NCI-H1436 treated with DMSO at 0.1 percent for 48 hours (cell line): Measurements from ENCODE around the gene COQ8A.
"Not testable (repeated sequence)": the region's sequence is repeated elsewhere in the genome, so short reads cannot be mapped to it uniquely, and the experiment has no call there.

Experiments
- DNase-seq: peaks from one replicate; lab custom pipeline; 2025; lab: John Stamatoyannopoulos, UW

COQ8A gene

DNA sequence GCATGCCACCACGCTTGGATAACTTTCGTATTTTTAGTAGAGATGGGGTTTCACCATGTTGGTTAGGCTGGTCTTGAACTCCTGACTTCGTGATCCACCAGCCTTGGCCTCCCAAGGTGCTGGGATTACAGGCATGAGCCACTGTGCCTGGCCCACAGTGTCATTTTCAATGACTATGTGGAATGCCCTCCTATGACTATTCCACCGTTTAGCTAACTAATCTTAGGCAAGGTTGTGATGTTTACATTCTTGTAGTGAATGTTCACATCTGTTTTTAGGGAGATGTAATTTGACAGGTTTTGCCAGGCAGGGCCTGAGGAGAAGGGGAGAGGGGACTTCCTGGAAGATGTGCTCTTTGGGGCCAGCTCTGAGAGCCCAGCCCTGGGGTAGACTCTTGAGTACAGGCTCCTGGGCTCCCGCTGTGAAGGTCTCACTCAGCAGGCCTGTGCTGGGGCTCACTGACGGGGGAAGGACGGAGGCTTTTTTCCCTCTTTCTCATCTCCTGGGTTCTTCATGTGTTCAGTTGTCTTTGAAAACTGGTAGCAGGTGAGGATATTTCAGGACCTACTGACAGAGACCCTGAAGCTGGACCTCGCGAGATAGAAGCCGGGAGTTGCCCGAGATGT is 13.2 kb downstream of the COQ8A start:
- DNase-seq: no peak

- no peak for DNase-seq
Observed at GRCh38 chr1:226954337-226954736, 14.2 kb downstream of the COQ8A start.

DNA sequence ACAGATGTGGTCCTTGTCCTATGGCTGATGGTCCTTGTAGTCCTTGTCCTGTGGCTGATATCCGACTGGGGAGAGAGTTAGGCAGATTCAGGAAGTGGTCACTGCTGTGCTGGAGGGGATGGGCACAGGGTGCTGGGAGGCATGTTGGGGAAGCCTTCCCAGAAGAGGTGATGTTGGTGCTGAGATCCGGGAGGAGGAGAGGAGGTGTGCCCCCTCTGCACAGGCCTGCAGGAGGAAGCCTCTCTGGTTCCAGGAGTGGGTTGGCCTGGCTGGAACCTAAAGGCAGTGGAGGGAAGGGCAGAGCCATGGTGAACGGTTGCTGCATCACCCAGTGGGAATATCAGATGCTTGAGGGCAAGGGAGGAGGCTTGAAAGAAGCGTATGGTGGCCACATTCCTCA is 14.7 kb downstream of the COQ8A start:
- DNase-seq: no peak

- DNase-seq: not testable (repeated sequence)
Observed at GRCh38 chr1:226955857-226956256, 15.8 kb downstream of the COQ8A start.

- no peak for DNase-seq
Observed at GRCh38 chr1:226956942-226957713, 17.0 kb downstream of the COQ8A start.

DNA sequence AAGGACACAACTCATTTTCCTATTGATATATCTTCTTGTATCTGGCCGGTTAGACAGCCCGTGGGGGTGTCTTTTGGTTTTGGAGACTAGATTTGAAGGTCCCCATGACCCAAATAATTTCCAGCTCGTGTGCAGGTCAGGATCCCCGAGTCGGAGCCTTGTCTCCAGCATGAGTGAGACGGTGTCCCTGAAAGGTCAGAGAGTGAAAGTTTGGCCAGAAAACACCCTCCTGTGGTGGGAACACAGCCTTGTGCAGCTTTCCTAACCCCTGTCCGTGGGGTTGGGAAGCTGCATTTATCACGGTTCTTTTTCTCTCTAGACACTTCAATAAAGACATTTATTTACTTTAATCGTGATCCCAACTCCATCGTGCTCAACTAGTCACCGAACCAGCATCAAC is 17.6 kb downstream of the COQ8A start:
- no peak for DNase-seq

DNA sequence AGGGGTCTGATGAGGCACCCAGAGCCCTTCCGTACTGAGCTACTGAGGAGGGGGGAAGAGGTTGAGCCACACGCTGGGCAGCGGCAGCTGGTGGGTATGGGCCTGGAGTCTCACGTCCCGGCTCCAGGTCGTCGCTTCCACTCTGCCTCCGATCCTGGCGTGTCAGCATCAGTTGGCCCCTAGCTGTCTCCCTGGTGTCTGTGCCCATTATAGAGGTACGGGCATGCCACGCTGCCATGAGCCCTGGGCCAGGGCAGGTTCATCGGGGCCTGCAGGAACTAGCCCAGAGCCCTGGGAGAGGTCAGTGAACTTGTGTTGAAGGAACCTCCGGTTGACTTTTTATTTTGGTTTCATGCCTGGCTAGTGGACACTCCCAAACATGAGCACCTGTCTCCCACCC is 18.2 kb downstream of the COQ8A start:
- no peak for DNase-seq

DNA sequence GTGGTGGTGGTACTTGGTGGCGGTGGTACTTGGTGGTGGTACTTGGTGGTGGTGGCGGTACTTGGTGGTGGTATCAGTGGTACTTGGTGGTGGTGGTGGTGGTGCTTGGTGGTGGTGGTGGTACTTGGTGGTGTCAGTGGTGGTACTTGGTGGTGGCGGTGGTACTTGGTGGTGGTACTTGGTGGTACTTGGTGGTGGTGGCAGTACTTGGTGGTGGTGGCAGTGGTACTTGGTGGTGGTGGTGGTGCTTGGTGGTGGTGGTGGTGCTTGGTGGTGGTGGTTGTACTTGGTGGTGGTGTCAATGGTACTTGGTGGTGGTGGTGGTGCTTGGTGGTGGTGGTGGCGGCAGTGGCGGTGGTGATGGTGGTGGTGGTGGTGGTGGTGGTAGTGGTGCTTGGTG is 20.2 kb downstream of the COQ8A start:
- DNase-seq: no peak

DNA sequence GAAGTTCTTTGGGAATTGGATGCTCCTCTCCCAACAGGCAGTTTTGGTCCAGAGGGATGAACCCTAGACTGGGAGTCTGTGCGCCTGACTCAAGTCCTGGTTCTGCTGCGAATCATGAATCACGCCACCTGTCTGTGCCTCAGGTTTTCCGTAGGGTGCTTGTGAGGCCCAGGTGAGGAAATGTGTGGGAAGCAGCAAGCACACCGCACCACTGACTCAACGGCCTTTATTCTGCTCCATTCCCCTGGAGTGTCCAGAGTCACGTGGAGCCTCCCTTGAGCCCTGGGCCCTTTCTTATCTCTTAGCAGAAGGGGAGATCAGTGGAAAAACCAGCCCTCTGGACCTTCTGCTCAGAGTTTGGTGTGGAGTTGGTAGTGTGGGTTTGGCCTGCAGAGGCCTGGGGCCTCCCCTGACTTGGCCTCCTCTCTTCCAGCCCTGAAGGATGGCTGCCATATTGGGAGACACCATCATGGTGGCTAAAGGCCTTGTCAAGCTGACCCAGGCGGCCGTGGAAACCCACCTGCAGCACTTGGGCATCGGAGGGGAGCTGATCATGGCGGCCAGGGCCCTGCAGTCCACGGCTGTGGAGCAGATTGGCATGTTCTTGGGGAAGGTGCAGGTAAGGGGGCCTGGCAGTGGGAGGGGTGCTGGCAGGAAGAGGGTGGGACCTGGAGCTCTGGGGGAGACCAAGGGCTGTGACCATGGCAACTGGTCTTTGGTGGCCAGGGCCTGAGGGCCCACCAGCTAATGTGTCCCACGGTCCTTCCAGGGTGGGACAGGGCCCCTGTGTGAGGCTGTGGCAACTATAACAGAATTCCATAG is 21.1 kb downstream of the COQ8A start:
- DNase-seq: no peak

DNA sequence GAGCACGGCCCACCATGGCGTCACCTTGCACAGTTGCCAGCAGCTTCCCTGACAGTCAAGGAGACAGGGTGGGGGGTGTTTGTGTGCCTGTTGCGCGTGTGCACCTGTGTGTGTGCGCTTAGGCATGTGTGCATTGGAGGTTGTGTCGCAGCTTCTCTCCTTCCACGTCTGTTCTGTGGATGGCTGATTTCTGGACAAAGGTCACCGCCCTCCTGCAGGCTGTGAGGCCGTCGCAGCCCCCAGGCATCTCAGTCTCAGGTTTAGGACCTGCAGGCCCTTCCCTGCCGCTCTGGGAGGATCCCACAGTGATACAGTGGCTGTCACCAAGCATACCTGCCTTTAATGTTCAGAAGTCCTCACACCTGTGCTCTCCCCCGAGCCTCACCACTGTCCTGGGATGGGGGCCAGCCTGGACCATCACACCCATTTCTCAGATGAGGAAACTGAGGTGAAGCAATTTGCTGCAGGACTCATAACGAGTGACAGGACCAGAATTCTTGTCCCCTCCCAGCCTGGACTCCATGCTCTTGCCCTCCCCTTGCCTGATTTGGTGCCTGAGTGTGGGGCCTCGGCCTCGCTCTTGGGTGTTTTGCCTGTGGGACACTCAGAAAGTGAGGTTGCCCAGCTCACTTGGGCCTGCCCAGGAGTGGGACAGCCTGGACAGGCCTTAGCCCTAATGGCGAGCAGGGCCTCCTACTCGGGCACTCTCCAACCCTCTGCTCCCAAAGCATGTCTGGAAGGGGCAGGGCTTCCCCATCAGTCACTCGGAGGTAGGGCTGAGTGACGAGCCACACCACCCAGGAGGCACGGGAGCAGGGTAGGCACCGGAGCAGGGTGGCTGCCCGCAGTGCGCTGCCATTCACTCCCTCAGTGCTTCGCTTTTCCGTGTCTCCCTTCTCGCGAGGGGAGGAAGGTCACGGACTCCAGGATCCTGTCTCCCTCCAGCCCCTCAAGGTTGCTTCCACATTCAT is 22.6 kb downstream of the COQ8A start:
- DNase-seq: no peak

- DNase-seq: no peak
Observed at GRCh38 chr1:226964068-226964425, 24.0 kb downstream of the COQ8A start.

DNA sequence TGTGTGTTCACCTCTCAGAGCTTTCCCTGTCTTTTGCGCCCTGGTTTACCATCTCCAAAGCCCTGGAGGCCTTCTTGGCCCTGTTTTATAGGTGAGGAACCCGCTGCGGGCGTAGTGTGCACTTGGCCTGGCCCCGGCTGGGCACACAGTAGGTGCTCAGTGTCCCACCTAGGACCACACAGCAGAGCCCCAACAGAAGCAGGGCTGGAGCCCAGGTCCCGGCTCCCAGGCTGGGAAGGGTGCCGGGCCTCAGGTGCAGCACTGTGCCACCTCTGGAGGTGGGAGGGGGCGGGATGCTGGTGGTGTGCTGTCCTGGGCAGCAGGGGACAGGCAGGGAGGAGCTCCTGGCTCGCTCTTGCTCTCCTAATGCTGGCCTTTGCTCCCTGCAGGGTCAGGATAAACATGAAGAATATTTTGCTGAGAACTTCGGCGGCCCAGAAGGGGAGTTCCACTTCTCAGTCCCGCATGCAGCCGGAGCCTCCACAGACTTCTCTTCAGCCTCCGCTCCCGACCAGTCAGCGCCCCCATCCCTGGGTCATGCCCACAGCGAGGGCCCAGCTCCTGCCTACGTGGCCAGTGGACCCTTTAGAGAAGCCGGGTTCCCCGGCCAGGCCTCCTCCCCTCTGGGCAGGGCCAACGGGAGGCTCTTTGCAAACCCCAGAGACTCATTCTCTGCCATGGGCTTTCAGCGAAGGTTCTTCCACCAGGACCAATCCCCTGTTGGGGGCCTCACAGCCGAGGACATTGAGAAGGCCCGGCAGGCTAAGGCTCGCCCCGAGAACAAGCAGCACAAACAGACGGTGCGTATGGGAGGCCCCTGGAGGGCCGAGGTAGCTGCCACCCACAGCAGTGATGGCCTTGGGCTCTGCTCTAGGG is 24.8 kb downstream of the COQ8A start:
- DNase-seq: no peak

GRCh38 chr1:226965581-226966440 is 25.7 kb downstream of the COQ8A start:
- no peak for DNase-seq

- DNase-seq: no peak
Observed at GRCh38 chr1:226966683-226967082, 26.6 kb downstream of the COQ8A start.

DNA sequence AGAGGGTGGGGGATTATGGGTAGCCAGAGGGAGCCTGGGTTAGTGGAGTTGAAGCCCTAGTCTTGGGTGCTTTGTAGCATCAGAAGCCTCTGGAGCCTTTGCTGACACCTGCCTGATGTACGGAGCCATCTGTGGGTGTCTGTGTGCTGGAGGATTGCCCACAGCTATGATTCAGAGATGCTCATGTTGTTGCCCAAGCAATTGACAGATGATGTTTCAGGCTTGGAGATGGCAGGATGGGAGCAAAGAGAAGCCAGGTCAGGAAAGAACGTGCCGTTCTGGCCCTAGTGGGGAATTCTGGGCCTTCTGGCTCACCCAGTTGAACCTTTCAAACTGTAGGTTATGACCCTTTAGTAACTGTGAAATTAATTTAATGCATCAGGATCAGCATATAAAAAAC is 27.6 kb downstream of the COQ8A start:
- no peak for DNase-seq

- DNase-seq: no peak
Observed at GRCh38 chr1:226971765-226972164, 31.7 kb downstream of the COQ8A start.

DNA sequence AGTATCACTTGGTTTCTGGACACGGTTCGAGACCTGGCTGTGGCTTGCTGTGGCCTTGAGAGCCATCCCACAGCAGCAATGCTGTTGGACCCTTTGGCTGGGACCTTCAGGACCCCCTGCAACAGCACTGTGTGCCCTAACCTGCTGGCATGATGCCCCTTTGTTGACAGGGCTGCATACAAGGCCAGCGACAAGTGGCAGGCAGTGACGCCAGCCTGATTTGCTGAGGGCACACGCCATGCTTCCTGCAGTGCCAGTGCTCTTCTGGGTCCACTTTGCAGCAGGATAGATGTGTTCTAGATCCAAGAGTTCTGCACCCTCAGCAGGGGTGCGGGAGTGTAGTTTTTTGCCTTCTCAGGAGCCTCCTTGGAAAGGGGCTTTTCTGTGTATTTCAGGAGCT is 32.8 kb downstream of the COQ8A start:
- DNase-seq: no peak

GRCh38 chr1:226973371-226973897 is 33.3 kb downstream of the COQ8A start:
- DNase-seq: no peak

- DNase-seq: no peak
Observed at GRCh38 chr1:226973898-226974543, 33.9 kb downstream of the COQ8A start.
